Large intestine (tissue), 12 donors: ENCODE data around the gene PIH1D1. TPM values are rescaled to one million over a fixed set of nuclear protein-coding genes. Genes with fewer than 3 reads are reported as not detected.

Source experiments
- DNase-seq, 2 donors: peaks; one replicate each; pipeline versions ENCODE4 v3.0.0 to v3.0.0-alpha.2; 2013
- H3K27ac ChIP-seq: one replicate; pipeline ENCODE4 v1.5.1; 2013; ENCODE audit warnings: low read length
- H3K27me3 ChIP-seq: 2 replicates; pipeline ENCODE4 v1.6.1; 2013; ENCODE audit warnings: low read length; ENCODE audit not compliant: control insufficient read depth, insufficient read depth
- H3K36me3 ChIP-seq: 2 replicates; pipeline ENCODE4 v1.6.1; 2013; ENCODE audit warnings: low read length; ENCODE audit not compliant: control insufficient read depth, insufficient read depth
- H3K4me1 ChIP-seq: one replicate; pipeline ENCODE4 v1.6.1; 2013; ENCODE audit warnings: low read length; ENCODE audit not compliant: control insufficient read depth, insufficient read depth
- H3K4me3 ChIP-seq: one replicate; pipeline ENCODE4 v1.5.1; 2013; ENCODE audit warnings: low read length
- H3K9me3 ChIP-seq: one replicate; pipeline ENCODE4 v1.6.1; 2013; ENCODE audit warnings: mild to moderate bottlenecking, low read depth, low read length, moderate library complexity; ENCODE audit not compliant: control insufficient read depth
- WGBS: methylation state at CpG from one replicate; pipeline ENCODE4 v1.1.5; 2013; ENCODE audit warnings: low lambda C conversion rate; ENCODE audit not compliant: insufficient coverage; 5-methylcytosine and 5-hydroxymethylcytosine counted together
- long read RNA-seq, 11 donors: transcript quantifications; one replicate each; lab custom pipeline, GENCODE V29; 2026
- polyA plus RNA-seq: library from polyadenylated mRNA; unstranded; fragments of 120-200 nt; gene quantifications from one replicate; pipeline ENCODE4 v1.2.1, GENCODE V29; 2013

Gene PIH1D1
- polyA plus RNA-seq: 80.8 TPM
- long read RNA-seq, donor 1, transcript PIH1D1-201 (9 exons, 1,192 nt): major isoform, 7 of 12 reads
- long read RNA-seq, donor 1, partial matches to known transcripts: 0 of 12 reads
- long read RNA-seq, donor 1, other reads (novel, unspliced or antisense): 0 of 12 reads
- long read RNA-seq, donor 2, transcript PIH1D1-201 (9 exons, 1,192 nt): major isoform, 33 of 12,215 reads
- long read RNA-seq, donor 2, transcript PIH1D1-223 (2 exons, 474 nt): minor isoform, 5 of 12,215 reads
- long read RNA-seq, donor 2, partial matches to known transcripts: 11,808 of 12,215 reads
- long read RNA-seq, donor 2, other reads (novel, unspliced or antisense): 366 of 12,215 reads
- long read RNA-seq, donor 3, transcript PIH1D1-201 (9 exons, 1,192 nt): major isoform, 32 of 1,368 reads
- long read RNA-seq, donor 3, transcript PIH1D1-223 (2 exons, 474 nt): minor isoform, 15 of 1,368 reads
- long read RNA-seq, donor 3, transcript PIH1D1-208 (3 exons, 424 nt): minor isoform, 6 of 1,368 reads
- long read RNA-seq, donor 3, partial matches to known transcripts: 1,194 of 1,368 reads
- long read RNA-seq, donor 3, other reads (novel, unspliced or antisense): 117 of 1,368 reads
- long read RNA-seq, donor 4, transcript PIH1D1-201 (9 exons, 1,192 nt): major isoform, 5 of 5 reads
- long read RNA-seq, donor 4, partial matches to known transcripts: 0 of 5 reads
- long read RNA-seq, donor 4, other reads (novel, unspliced or antisense): 0 of 5 reads
- long read RNA-seq, donor 5, transcript PIH1D1-223 (2 exons, 474 nt): minor isoform, 5 of 412 reads
- long read RNA-seq, donor 5, transcript PIH1D1-201 (9 exons, 1,192 nt): major isoform, 13 of 412 reads
- long read RNA-seq, donor 5, partial matches to known transcripts: 322 of 412 reads
- long read RNA-seq, donor 5, other reads (novel, unspliced or antisense): 69 of 412 reads
- long read RNA-seq, donor 6, transcript PIH1D1-223 (2 exons, 474 nt): minor isoform, 8 of 25 reads
- long read RNA-seq, donor 6, transcript PIH1D1-201 (9 exons, 1,192 nt): major isoform, 14 of 25 reads
- long read RNA-seq, donor 6, partial matches to known transcripts: 0 of 25 reads
- long read RNA-seq, donor 6, other reads (novel, unspliced or antisense): 0 of 25 reads
- long read RNA-seq, donor 7, transcript PIH1D1-201 (9 exons, 1,192 nt): major isoform, 10 of 292 reads
- long read RNA-seq, donor 7, partial matches to known transcripts: 242 of 292 reads
- long read RNA-seq, donor 7, other reads (novel, unspliced or antisense): 35 of 292 reads
- long read RNA-seq, donor 8, transcript PIH1D1-223 (2 exons, 474 nt): minor isoform, 5 of 38 reads
- long read RNA-seq, donor 8, transcript PIH1D1-201 (9 exons, 1,192 nt): major isoform, 29 of 38 reads
- long read RNA-seq, donor 8, partial matches to known transcripts: 0 of 38 reads
- long read RNA-seq, donor 8, other reads (novel, unspliced or antisense): 0 of 38 reads
- long read RNA-seq, donor 9, transcript PIH1D1-201 (9 exons, 1,192 nt): major isoform, 25 of 34 reads
- long read RNA-seq, donor 9, transcript PIH1D1-223 (2 exons, 474 nt): minor isoform, 7 of 34 reads
- long read RNA-seq, donor 9, partial matches to known transcripts: 0 of 34 reads
- long read RNA-seq, donor 9, other reads (novel, unspliced or antisense): 0 of 34 reads
- long read RNA-seq, donor 10, transcript PIH1D1-201 (9 exons, 1,192 nt): major isoform, 27 of 35 reads
- long read RNA-seq, donor 10, transcript PIH1D1-223 (2 exons, 474 nt): minor isoform, 7 of 35 reads
- long read RNA-seq, donor 10, partial matches to known transcripts: 0 of 35 reads
- long read RNA-seq, donor 10, other reads (novel, unspliced or antisense): 0 of 35 reads
- long read RNA-seq, donor 11, transcript PIH1D1-223 (2 exons, 474 nt): minor isoform, 6 of 22 reads
- long read RNA-seq, donor 11, transcript PIH1D1-201 (9 exons, 1,192 nt): major isoform, 13 of 22 reads
- long read RNA-seq, donor 11, partial matches to known transcripts: 0 of 22 reads
- long read RNA-seq, donor 11, other reads (novel, unspliced or antisense): 0 of 22 reads

DNA sequence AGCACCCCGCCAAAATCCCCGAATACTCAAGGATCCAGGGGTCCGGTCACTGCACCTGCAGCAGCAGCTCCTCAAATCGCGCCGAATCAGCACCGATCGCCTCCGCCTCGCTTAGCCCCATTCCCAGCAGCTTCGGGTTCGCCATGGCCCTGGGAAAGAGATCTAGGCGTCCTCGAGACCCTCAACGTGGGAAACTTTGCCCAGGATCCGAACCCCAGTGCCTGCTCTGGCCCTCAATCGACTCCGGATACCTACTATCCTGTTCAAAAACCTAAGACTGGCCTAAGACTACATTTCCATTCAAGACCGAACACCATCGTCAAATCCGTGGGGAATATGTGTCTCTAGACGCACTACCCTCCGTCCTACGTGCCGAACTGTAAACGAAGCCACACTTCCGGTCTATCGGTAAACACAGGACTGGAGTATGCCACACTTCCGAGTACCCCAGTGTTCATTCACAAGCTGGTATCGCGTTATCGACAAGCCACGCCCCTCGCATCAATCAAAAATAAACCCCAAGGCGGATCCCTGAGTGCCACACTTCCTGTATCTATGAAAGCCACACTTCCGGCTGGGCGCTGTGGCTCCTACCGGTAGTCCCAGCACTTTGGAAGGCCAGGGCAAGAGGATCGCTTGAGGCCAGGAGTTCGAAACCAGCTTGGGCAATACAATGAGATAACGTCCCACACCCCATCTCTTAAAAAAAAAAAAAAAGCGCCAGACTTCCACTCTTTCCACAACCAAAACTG lies at the start of gene PIH1D1:
PIH1D1 (minus strand) TSS at position 385 of the 752 bp plus-strand sequence; CDS start at position 145, 240 bp downstream.
- peaks cover 2% of the 10 kb centered on the region for H3K9me3 ChIP-seq
- peak; percentile 98 to 99 for DNase-seq
- no peaks in the 10 kb centered on the region for H3K27me3 ChIP-seq
- peak within 1 kb of the TSS; percentile 88 for H3K27ac ChIP-seq
- no CpG with 5 or more reads among the region's 42 CpGs for WGBS
- H3K36me3 ChIP-seq: peaks cover 18% of the 10 kb centered on the region
- peaks cover 9% of the 10 kb centered on the region for H3K4me1 ChIP-seq
- H3K4me3 ChIP-seq: peak within 1 kb of the TSS; percentile 95

DNA sequence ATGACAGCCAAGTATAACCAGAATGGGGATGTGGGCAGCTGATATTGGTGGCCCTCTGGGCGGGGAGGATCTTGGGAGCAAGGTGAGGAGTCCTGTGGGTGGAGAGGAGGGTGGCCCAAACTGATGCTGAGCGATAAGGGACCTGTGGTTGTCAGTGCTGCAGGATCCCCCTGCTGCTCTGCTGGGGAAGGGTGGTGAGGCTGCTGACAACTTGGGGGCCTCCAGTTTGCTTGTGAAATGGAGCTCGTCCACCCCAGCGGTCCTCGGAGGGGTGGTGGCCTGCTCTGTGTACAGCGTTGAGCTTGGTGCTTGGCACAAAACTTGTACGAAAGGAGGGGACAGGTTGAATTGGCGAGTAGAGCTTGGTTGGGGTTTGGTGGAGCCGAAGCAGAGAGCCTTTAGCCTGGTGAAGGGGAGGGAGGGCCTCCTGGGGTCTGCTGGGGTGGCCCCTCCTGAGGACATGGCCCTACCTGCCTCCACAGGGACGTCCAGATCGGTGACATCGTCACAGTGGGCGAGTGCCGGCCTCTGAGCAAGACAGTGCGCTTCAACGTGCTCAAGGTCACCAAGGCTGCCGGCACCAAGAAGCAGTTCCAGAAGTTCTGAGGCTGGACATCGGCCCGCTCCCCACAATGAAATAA lies 47.5 kb upstream of the PIH1D1 start:
- H3K4me1 ChIP-seq: peaks cover 52% of the 10 kb centered on the region
- peak overlapping the region; percentile 45 for H3K27ac ChIP-seq
- H3K9me3 ChIP-seq: no peaks in the 10 kb centered on the region
- peaks cover 28% of the 10 kb centered on the region for H3K36me3 ChIP-seq
- no CpG with 5 or more reads among the region's 19 CpGs for WGBS
- no peak for DNase-seq
- no peak overlapping the region for H3K4me3 ChIP-seq
- no peaks in the 10 kb centered on the region for H3K27me3 ChIP-seq

DNA sequence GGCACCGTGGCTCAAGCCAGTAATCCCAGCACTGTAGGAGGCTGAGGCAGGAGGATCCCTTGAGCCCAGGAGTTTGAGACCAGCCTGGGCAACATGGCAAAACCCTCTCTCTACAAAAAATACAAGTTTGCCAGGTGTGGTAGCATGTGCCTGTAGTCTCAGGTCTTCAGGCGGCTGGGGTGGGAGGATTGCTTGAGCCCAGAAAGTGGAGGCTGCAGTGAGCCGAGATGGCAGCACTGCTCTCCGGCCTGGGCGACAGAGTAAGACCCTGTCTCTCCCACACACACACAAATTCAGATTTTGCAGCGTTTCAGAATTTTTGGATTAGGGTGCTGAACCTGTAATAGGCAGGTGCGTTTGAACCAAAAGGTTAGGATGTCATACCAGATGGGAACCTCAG lies 46.9 kb upstream of the PIH1D1 start:
- Histone ChIP-seq H3K4me1 (peaks cover 51% of the 10 kb centered on the region), H3K4me3 (no peak overlapping the region), H3K9me3 (no peaks in the 10 kb centered on the region), H3K27ac (no peak overlapping the region), H3K36me3 (peaks cover 28% of the 10 kb centered on the region), H3K27me3 (no peaks in the 10 kb centered on the region)
- no peak for DNase-seq
- no CpG with 5 or more reads among the region's 7 CpGs for WGBS

DNA sequence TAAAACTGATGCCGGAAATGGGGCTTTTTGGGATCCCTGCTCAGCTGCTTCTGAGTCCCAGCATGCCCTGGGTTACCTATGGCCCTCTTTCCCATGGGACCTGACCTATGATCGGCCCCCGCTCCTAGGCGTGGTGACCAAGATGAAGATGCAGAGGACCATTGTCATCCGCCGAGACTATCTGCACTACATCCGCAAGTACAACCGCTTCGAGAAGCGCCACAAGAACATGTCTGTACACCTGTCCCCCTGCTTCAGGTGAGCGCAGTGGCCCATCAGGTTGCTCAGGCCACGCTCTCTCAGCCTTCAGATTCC lies 46.1 kb upstream of the PIH1D1 start:
- Histone ChIP-seq H3K4me3 (peak overlapping the region; percentile 70), H3K36me3 (peaks cover 31% of the 10 kb centered on the region), H3K27me3 (no peaks in the 10 kb centered on the region), H3K9me3 (no peaks in the 10 kb centered on the region), H3K4me1 (peaks cover 48% of the 10 kb centered on the region), H3K27ac (no peak overlapping the region)
- 100% methylated on average over 1 of the region's 12 CpGs for WGBS
- DNase-seq: no peak

DNA sequence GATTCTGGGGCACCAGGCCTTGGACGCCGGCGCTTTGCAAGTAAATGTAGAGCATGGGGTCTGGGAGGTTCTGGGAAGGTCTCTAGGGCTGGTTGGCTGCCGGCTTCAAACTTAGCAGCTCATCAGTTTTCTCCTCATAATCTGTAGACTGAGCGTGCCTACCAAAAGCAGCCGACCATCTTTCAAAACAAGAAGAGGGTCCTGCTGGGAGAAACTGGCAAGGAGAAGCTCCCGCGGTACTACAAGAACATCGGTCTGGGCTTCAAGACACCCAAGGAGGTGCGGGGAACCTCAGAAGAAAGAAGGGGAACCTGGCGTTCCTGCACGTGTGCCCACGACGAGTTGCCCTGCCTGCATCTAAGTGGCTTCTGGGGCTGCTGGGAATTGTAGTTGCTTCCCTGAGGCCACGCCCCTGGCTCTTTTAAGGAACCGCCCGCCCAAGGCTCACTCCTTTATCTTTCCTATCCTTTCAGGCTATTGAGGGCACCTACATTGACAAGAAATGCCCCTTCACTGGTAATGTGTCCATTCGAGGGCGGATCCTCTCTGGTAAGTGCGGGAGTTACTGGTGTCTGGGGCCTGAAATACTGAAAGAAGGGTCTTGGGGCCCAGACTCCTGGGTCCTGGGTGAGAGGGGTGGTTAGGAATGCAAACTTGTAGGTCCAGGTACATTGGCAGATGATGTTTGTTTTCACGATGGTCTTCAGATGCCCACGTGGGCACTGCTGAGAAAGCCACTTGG lies 45.6 kb upstream of the PIH1D1 start:
- no peaks in the 10 kb centered on the region for H3K27me3 ChIP-seq
- peak overlapping the region; percentile 70 for H3K4me3 ChIP-seq
- peak; percentile 51 to 73 for DNase-seq
- WGBS: 0% methylated on average over 1 of the region's 22 CpGs
- peaks cover 49% of the 10 kb centered on the region for H3K4me1 ChIP-seq
- H3K27ac ChIP-seq: peak overlapping the region; percentile 80
- peaks cover 37% of the 10 kb centered on the region for H3K36me3 ChIP-seq
- no peaks in the 10 kb centered on the region for H3K9me3 ChIP-seq

DNA sequence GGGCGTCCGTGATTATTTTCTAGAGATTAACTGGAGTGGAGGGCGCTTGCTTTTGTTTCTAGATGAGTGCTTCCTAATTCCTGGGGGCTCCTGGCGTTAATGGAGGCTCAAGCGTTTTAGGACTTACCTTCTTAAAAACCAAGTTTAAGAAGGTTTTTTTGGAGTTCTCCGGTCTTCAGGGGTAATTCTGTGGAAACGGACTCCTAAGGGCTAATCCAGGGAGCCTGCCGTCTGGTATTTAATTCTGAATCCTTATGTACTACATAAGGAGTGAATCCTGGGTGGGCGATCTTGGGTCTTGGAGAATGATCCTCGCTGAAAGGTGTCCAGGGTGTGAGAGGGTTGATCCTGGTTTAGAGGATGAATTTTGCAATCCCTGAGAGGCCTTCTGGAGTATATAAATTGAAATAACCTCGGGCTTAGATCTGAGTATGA lies 45.0 kb upstream of the PIH1D1 start:
- 0% methylated on average over 1 of the region's 11 CpGs for WGBS
- no peaks in the 10 kb centered on the region for H3K27me3 ChIP-seq
- peaks cover 41% of the 10 kb centered on the region for H3K36me3 ChIP-seq
- peaks cover 51% of the 10 kb centered on the region for H3K4me1 ChIP-seq
- no peak for DNase-seq
- peak overlapping the region; percentile 80 for H3K27ac ChIP-seq
- no peaks in the 10 kb centered on the region for H3K9me3 ChIP-seq
- peak overlapping the region; percentile 70 for H3K4me3 ChIP-seq

DNA sequence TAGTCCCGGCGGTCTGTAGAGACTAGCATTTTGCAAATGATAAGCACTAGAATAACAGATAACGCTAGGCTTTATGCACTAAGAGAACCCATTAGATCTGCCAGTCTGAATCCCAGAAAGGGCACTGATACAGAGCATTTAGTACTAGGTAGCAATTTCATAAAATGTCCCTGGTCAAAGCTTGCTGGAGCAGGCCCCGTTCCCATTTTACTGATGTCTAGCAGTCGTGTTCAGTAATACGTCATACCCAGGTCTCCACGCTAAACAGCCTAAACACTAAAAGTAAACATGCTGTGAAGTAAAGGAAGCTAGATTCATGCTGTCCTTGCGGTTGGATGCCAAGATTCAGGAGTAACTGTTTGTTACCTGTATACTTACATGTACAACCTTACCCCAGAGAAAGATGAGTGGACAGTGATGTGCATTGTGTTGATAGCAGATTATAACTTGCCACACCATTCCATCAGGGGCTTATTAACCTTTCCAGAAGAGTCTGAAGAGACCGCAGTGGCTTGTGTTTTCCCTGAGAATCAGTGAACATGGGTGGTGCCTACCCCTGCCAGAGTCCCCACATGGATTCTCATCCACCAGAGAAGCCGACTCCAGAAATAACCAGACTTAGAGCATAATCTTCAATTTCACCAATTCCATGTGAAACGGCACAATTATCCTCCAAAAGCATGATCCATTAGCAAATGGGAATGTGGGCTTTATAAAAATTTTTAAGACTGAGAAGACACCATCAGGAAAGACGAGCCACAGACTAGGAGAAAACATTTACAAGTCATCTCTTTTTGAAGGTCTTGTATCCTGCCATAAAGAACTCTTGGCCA lies 41.2 kb upstream of the PIH1D1 start:
- Histone ChIP-seq H3K4me1 (peaks cover 46% of the 10 kb centered on the region), H3K27me3 (no peaks in the 10 kb centered on the region), H3K4me3 (no peak overlapping the region), H3K27ac (peak overlapping the region; percentile 4), H3K36me3 (peaks cover 48% of the 10 kb centered on the region), H3K9me3 (no peaks in the 10 kb centered on the region)
- WGBS: no CpG with 5 or more reads among the region's 12 CpGs
- no peak for DNase-seq
